Measurements from ENCODE around the gene SCO2. TPM values are rescaled to one million over a fixed set of nuclear protein-coding genes. Genes with fewer than 3 reads are reported as not detected.

The SCO2 gene
- total RNA-seq, 1 experiment from 2014 or later: 6.5 TPM

GRCh38 chr22:50505776-50506610, 19.4 kb downstream of the SCO2 start:
- Histone ChIP-seq H3K36me3 (ENCODE audit: control insufficient read depth, insufficient read depth, low read length) (no peaks in the 10 kb centered on the region; the same call in 1 of the 2 replicates), H3K27me3 (replicated peaks; ENCODE audit: control insufficient read depth, insufficient read depth, low read length) (no peaks in the 10 kb centered on the region), H3K4me3 (ENCODE audit: low read depth, low read length) (peak overlapping the region; percentile 91), H3K9me3 (no peaks in the 10 kb centered on the region), H3K4me1 (peaks cover 5% of the 10 kb centered on the region; the same call in 1 of the 2 replicates)
- Mint-ChIP-seq H3K27me3 (ENCODE audit: insufficient read depth, unreplicated experiment) (no peaks in the 10 kb centered on the region), H3K4me3 (ENCODE audit: unreplicated experiment) (peak overlapping the region; percentile 93), H3K9me3 (ENCODE audit: unreplicated experiment) (no peaks in the 10 kb centered on the region), H3K36me3 (ENCODE audit: insufficient read depth, unreplicated experiment) (peaks cover 17% of the 10 kb centered on the region), H3K27ac (ENCODE audit: unreplicated experiment) (no peak overlapping the region), H3K4me1 (ENCODE audit: low read depth, unreplicated experiment) (peaks cover 11% of the 10 kb centered on the region)
- no peak for TF ChIP-seq CTCF (IDR thresholded peaks at IDR 0.05; ENCODE audit: insufficient read depth in 1 of 2, low read depth in 1 of 2, low read length in 1 of 2, severe bottlenecking in 1 of 2, unreplicated experiment in 1 of 2)
- POLR2A ChIA-PET: no interaction called here
- BruUV-seq (replicated peaks): no TSS peak
- CTCF ChIA-PET: no interaction called here
- DNase-seq: peak in 1 of 2 experiments; percentile 43
- intact Hi-C loops (cut with micrococcal nuclease; ENCODE audit: unreplicated experiment): loop anchor here (10.0 kb wide), 1 partner anchor 111 kb away; no protein-coding TSS in a partner anchor

GRCh38 chr22:50505276-50505775, 20.1 kb downstream of the SCO2 start:
- peaks cover 17% of the 10 kb centered on the region for H3K36me3 Mint-ChIP-seq (ENCODE audit: insufficient read depth, unreplicated experiment)
- Histone ChIP-seq H3K27me3 (replicated peaks; ENCODE audit: control insufficient read depth, insufficient read depth, low read length) (no peaks in the 10 kb centered on the region), H3K4me3 (ENCODE audit: low read depth, low read length) (no peak overlapping the region), H3K9me3 (no peaks in the 10 kb centered on the region), H3K36me3 (ENCODE audit: control insufficient read depth, insufficient read depth, low read length) (no peaks in the 10 kb centered on the region; the same call in 1 of the 2 replicates), H3K4me1 (peaks cover 5% of the 10 kb centered on the region; the same call in 1 of the 2 replicates)
- no TSS peak for BruUV-seq (replicated peaks)
- CTCF ChIA-PET: no interaction called here
- no peaks in the 10 kb centered on the region for H3K27me3 Mint-ChIP-seq (ENCODE audit: insufficient read depth, unreplicated experiment)
- no peak for TF ChIP-seq CTCF (IDR thresholded peaks at IDR 0.05; ENCODE audit: insufficient read depth in 1 of 2, low read depth in 1 of 2, low read length in 1 of 2, severe bottlenecking in 1 of 2, unreplicated experiment in 1 of 2)
- no peak for DNase-seq
- H3K4me1 Mint-ChIP-seq (ENCODE audit: low read depth, unreplicated experiment): peaks cover 11% of the 10 kb centered on the region
- peak overlapping the region; percentile 93 for H3K4me3 Mint-ChIP-seq (ENCODE audit: unreplicated experiment)
- POLR2A ChIA-PET: no interaction called here
- intact Hi-C loops (cut with micrococcal nuclease; ENCODE audit: unreplicated experiment): loop anchor here (10.0 kb wide), 1 partner anchor 111 kb away; no protein-coding TSS in a partner anchor
- H3K27ac Mint-ChIP-seq (ENCODE audit: unreplicated experiment): no peak overlapping the region
- H3K9me3 Mint-ChIP-seq (ENCODE audit: unreplicated experiment): no peaks in the 10 kb centered on the region

GRCh38 chr22:50504369-50505211, 20.8 kb downstream of the SCO2 start:
- Mint-ChIP-seq H3K27me3 (ENCODE audit: insufficient read depth, unreplicated experiment) (no peaks in the 10 kb centered on the region), H3K9me3 (ENCODE audit: unreplicated experiment) (no peaks in the 10 kb centered on the region), H3K36me3 (ENCODE audit: insufficient read depth, unreplicated experiment) (peaks cover 17% of the 10 kb centered on the region), H3K27ac (ENCODE audit: unreplicated experiment) (no peak overlapping the region), H3K4me1 (ENCODE audit: low read depth, unreplicated experiment) (peaks cover 8% of the 10 kb centered on the region), H3K4me3 (ENCODE audit: unreplicated experiment) (no peak overlapping the region)
- BruUV-seq (replicated peaks): no TSS peak
- no peak overlapping the region for H3K4me3 ChIP-seq (ENCODE audit: low read depth, low read length)
- no peaks in the 10 kb centered on the region for H3K9me3 ChIP-seq
- no peaks in the 10 kb centered on the region for H3K27me3 ChIP-seq (replicated peaks; ENCODE audit: control insufficient read depth, insufficient read depth, low read length)
- no peak for TF ChIP-seq CTCF (IDR thresholded peaks at IDR 0.05; ENCODE audit: insufficient read depth in 1 of 2, low read depth in 1 of 2, low read length in 1 of 2, severe bottlenecking in 1 of 2, unreplicated experiment in 1 of 2)
- DNase-seq: no peak
- intact Hi-C loops (cut with micrococcal nuclease; ENCODE audit: unreplicated experiment): loop anchor here (10.0 kb wide), 1 partner anchor 110 kb away; no protein-coding TSS in a partner anchor
- ChIA-PET CTCF (no interaction called here), POLR2A (no interaction called here)
- H3K4me1 ChIP-seq: peaks cover 5% of the 10 kb centered on the region; the same call in 1 of the 2 replicates
- no peaks in the 10 kb centered on the region; the same call in 1 of the 2 replicates for H3K36me3 ChIP-seq (ENCODE audit: control insufficient read depth, insufficient read depth, low read length)

All from Caco-2 (cell line).